Measurements from ENCODE around the gene REV1.

The REV1 gene

DNA sequence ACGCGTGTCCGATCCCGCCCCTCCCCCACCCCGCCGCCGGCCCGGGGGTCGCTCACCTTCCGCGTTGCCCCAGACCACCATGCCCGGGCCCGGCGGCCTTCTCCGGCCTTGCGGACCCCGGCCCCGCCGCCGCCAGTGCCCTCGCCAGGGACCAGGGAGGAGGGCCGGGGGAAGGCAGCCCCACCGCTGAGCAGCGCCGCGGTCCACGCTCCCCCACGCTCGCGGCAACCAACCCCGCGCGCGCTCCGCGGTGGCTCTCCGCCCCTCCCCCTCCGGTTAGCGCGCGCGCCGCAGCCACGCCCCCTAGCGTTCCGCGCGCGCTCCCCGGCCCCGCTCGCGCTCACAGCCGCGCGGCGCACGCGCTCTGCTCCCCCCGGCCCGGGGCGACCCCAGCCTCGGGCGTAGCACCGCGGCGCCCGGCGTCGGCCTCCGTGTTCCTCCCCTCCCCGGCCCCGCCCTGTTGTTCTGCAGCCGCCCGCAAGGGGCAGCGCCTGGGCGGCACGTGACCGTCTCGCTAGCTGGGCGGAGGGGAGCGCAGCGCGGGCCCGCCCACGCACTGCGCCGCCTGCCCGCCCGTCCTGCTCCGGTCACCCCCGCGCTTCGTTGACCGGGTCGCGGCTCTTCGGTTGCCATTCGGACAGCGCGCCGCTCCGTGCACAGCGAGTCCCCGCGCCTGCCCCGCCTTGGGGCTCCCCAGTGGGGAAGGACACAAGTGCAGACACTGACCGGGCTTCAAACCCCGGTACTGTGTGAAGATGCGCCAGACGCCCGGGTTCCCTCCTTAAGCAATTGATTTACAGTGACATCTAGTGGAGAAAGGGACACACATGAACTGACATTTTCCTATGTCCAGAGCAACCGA is at the start of gene REV1:
Gene REV1, minus strand, starts transcription at position 257 of the 862 bp plus-strand sequence. CDS start 25,042 bp downstream, outside the sequence.
- Histone ChIP-seq H3K27me3 (ENCODE audit: control insufficient read depth, insufficient read depth, low read length) (no peaks in the 10 kb centered on the region), H3K4me1 (ENCODE audit: control insufficient read depth, insufficient read depth, low read length) (peaks cover 4% of the 10 kb centered on the region), H3K4me3 (ENCODE audit: low read depth, low read length) (peak within 1 kb of the TSS; percentile 92), H3K9me3 (ENCODE audit: control insufficient read depth, insufficient read depth, low read length) (no peaks in the 10 kb centered on the region), H3K9ac (ENCODE audit: low read depth, low read length) (peak within 1 kb of the TSS; percentile 83), H3K36me3 (ENCODE audit: control insufficient read depth, insufficient read depth, low read length) (no peaks in the 10 kb centered on the region)

GRCh38 chr2:99537910-99538485 is 48.2 kb upstream of the REV1 start:
- H3K4me1 ChIP-seq (ENCODE audit: control insufficient read depth, insufficient read depth, low read length), result no peaks in the 10 kb centered on the region
- no peaks in the 10 kb centered on the region for H3K36me3 ChIP-seq (ENCODE audit: control insufficient read depth, insufficient read depth, low read length)
- no peaks in the 10 kb centered on the region for H3K27me3 ChIP-seq (ENCODE audit: control insufficient read depth, insufficient read depth, low read length)
- no peaks in the 10 kb centered on the region for H3K9me3 ChIP-seq (ENCODE audit: control insufficient read depth, insufficient read depth, low read length)
- no peak overlapping the region for H3K4me3 ChIP-seq (ENCODE audit: low read depth, low read length)
- no peak overlapping the region for H3K9ac ChIP-seq (ENCODE audit: low read depth, low read length)

GRCh38 chr2:99524056-99524455 is 34.2 kb upstream of the REV1 start:
- no peaks in the 10 kb centered on the region for H3K27me3 ChIP-seq (ENCODE audit: control insufficient read depth, insufficient read depth, low read length)
- H3K9me3 ChIP-seq (ENCODE audit: control insufficient read depth, insufficient read depth, low read length), result no peaks in the 10 kb centered on the region

DNA sequence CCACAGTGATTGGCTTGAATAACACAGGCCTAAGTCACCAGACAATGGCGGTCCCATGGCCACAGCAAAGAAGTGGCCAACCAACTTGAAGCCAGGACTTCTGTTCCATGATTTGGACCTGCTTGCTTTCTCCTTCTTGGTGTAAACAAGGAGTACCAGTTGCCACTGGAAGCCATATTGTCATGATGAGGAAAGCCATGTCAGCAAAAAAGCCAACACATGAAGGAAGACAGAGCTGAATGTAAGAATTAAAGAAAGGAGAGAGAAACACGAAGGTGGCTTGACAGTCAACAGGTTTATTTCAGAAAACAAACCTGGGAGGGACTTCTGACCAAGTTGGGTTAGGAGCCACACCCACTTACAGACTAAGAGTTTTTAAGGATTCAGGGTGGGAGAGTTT is 32.3 kb upstream of the REV1 start:
- H3K9ac ChIP-seq (ENCODE audit: low read depth, low read length), result no peak overlapping the region
- H3K27me3 ChIP-seq (ENCODE audit: control insufficient read depth, insufficient read depth, low read length), result no peaks in the 10 kb centered on the region
- no peaks in the 10 kb centered on the region for H3K36me3 ChIP-seq (ENCODE audit: control insufficient read depth, insufficient read depth, low read length)
- H3K4me3 ChIP-seq (ENCODE audit: low read depth, low read length), result no peak overlapping the region
- H3K9me3 ChIP-seq (ENCODE audit: control insufficient read depth, insufficient read depth, low read length), result no peaks in the 10 kb centered on the region
- H3K4me1 ChIP-seq (ENCODE audit: control insufficient read depth, insufficient read depth, low read length), result no peaks in the 10 kb centered on the region

More at GRCh38 chr2:99524056-99524455, 34.2 kb upstream of the REV1 start:
- Histone ChIP-seq H3K9ac (ENCODE audit: low read depth, low read length) (no peak overlapping the region), H3K4me3 (ENCODE audit: low read depth, low read length) (no peak overlapping the region), H3K36me3 (ENCODE audit: control insufficient read depth, insufficient read depth, low read length) (no peaks in the 10 kb centered on the region), H3K4me1 (ENCODE audit: control insufficient read depth, insufficient read depth, low read length) (no peaks in the 10 kb centered on the region)

DNA sequence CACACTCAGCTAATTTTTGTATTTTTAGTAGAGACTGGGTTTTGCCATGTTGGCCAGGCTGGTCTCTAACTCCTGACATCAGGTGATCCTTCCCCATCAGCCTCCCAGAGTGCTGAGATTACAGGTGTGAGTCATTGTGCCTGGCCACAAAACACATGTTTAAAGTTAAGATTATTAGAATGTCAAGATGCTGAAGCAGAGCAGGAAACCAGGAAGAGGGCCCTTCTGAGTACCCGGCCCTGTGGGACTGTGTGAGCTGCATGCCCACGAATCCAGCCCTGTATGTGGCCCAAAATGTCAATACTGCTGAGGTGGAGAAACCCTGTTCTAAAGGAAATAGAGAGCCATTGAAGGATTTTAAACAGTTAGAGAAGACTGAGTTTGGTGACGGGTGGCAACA is 31.0 kb upstream of the REV1 start:
- H3K9me3 ChIP-seq (ENCODE audit: control insufficient read depth, insufficient read depth, low read length), result no peaks in the 10 kb centered on the region
- no peak overlapping the region for H3K9ac ChIP-seq (ENCODE audit: low read depth, low read length)
- H3K27me3 ChIP-seq (ENCODE audit: control insufficient read depth, insufficient read depth, low read length), result no peaks in the 10 kb centered on the region
- no peaks in the 10 kb centered on the region for H3K36me3 ChIP-seq (ENCODE audit: control insufficient read depth, insufficient read depth, low read length)
- no peak overlapping the region for H3K4me3 ChIP-seq (ENCODE audit: low read depth, low read length)
- no peaks in the 10 kb centered on the region for H3K4me1 ChIP-seq (ENCODE audit: control insufficient read depth, insufficient read depth, low read length)

DNA sequence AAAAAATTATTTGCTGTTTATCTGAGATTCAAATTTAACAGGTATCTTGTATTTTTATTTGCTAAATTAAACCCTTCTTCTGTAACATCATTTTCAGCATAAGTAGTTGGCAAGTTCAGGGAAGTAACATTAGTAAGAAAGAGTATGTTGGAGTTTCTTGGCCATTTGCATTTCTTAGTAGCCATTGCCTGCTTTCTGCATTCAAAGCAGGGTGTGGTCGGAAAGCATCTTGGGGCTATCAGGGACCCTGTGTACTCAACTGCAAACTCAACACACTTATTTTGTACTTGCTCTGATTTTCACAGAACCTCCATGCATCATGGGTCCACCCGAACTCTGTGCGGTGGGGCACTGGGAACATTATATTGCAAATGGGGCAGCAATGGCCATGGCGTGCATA is 30.4 kb upstream of the REV1 start:
- H3K27me3 ChIP-seq (ENCODE audit: control insufficient read depth, insufficient read depth, low read length), result no peaks in the 10 kb centered on the region
- H3K4me3 ChIP-seq (ENCODE audit: low read depth, low read length), result no peak overlapping the region
- H3K9me3 ChIP-seq (ENCODE audit: control insufficient read depth, insufficient read depth, low read length), result no peaks in the 10 kb centered on the region
- H3K36me3 ChIP-seq (ENCODE audit: control insufficient read depth, insufficient read depth, low read length), result no peaks in the 10 kb centered on the region
- H3K9ac ChIP-seq (ENCODE audit: low read depth, low read length), result no peak overlapping the region
- H3K4me1 ChIP-seq (ENCODE audit: control insufficient read depth, insufficient read depth, low read length), result no peaks in the 10 kb centered on the region

DNA sequence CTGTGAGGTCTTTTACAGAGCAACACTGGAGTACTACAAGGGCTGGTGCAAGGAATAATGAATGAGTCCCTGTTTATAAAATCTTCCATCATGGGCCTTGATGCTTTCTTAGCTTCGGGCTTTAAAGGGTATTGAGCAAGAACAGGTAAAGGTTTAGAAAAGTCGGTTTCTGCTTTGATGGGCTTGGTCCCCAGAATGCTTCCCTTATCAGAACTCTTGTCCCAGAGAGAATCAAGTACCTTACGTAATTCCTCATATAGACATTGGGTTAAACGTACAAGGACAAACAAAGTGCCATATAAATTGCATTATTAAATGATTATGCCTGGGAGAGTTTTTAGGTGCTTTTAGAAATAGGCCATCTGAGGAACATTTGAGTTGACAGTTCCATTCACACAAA is 24.5 kb upstream of the REV1 start:
- no peak overlapping the region for H3K4me3 ChIP-seq (ENCODE audit: low read depth, low read length)
- no peaks in the 10 kb centered on the region for H3K27me3 ChIP-seq (ENCODE audit: control insufficient read depth, insufficient read depth, low read length)
- no peak overlapping the region for H3K9ac ChIP-seq (ENCODE audit: low read depth, low read length)
- H3K9me3 ChIP-seq (ENCODE audit: control insufficient read depth, insufficient read depth, low read length), result no peaks in the 10 kb centered on the region
- H3K36me3 ChIP-seq (ENCODE audit: control insufficient read depth, insufficient read depth, low read length), result no peaks in the 10 kb centered on the region
- H3K4me1 ChIP-seq (ENCODE audit: control insufficient read depth, insufficient read depth, low read length), result no peaks in the 10 kb centered on the region

- no peaks in the 10 kb centered on the region for H3K27me3 ChIP-seq (ENCODE audit: control insufficient read depth, insufficient read depth, low read length)
- H3K9ac ChIP-seq (ENCODE audit: low read depth, low read length), result no peak overlapping the region
- no peaks in the 10 kb centered on the region for H3K9me3 ChIP-seq (ENCODE audit: control insufficient read depth, insufficient read depth, low read length)
- H3K4me1 ChIP-seq (ENCODE audit: control insufficient read depth, insufficient read depth, low read length), result no peaks in the 10 kb centered on the region
- H3K4me3 ChIP-seq (ENCODE audit: low read depth, low read length), result no peak overlapping the region
- H3K36me3 ChIP-seq (ENCODE audit: control insufficient read depth, insufficient read depth, low read length), result no peaks in the 10 kb centered on the region
Measured at GRCh38 chr2:99512181-99512591, 22.4 kb upstream of the REV1 start.

- Histone ChIP-seq H3K9me3 (ENCODE audit: control insufficient read depth, insufficient read depth, low read length) (no peaks in the 10 kb centered on the region), H3K4me3 (ENCODE audit: low read depth, low read length) (no peak overlapping the region), H3K9ac (ENCODE audit: low read depth, low read length) (no peak overlapping the region), H3K27me3 (ENCODE audit: control insufficient read depth, insufficient read depth, low read length) (no peaks in the 10 kb centered on the region), H3K36me3 (ENCODE audit: control insufficient read depth, insufficient read depth, low read length) (no peaks in the 10 kb centered on the region), H3K4me1 (ENCODE audit: control insufficient read depth, insufficient read depth, low read length) (no peaks in the 10 kb centered on the region)
Measured at GRCh38 chr2:99509387-99509786, 19.6 kb upstream of the REV1 start.

GRCh38 chr2:99507937-99508818 is 18.4 kb upstream of the REV1 start:
- Histone ChIP-seq H3K4me3 (ENCODE audit: low read depth, low read length) (no peak overlapping the region), H3K9me3 (ENCODE audit: control insufficient read depth, insufficient read depth, low read length) (no peaks in the 10 kb centered on the region), H3K27me3 (ENCODE audit: control insufficient read depth, insufficient read depth, low read length) (no peaks in the 10 kb centered on the region), H3K36me3 (ENCODE audit: control insufficient read depth, insufficient read depth, low read length) (no peaks in the 10 kb centered on the region), H3K4me1 (ENCODE audit: control insufficient read depth, insufficient read depth, low read length) (no peaks in the 10 kb centered on the region), H3K9ac (ENCODE audit: low read depth, low read length) (no peak overlapping the region)

- no peak overlapping the region for H3K4me3 ChIP-seq (ENCODE audit: low read depth, low read length)
- H3K27me3 ChIP-seq (ENCODE audit: control insufficient read depth, insufficient read depth, low read length), result no peaks in the 10 kb centered on the region
- H3K9ac ChIP-seq (ENCODE audit: low read depth, low read length), result no peak overlapping the region
- no peaks in the 10 kb centered on the region for H3K36me3 ChIP-seq (ENCODE audit: control insufficient read depth, insufficient read depth, low read length)
- no peaks in the 10 kb centered on the region for H3K4me1 ChIP-seq (ENCODE audit: control insufficient read depth, insufficient read depth, low read length)
- no peaks in the 10 kb centered on the region for H3K9me3 ChIP-seq (ENCODE audit: control insufficient read depth, insufficient read depth, low read length)
Measured at GRCh38 chr2:99504844-99505584, 15.2 kb upstream of the REV1 start.

Measured in iPS-15b (cell line).